GM18861 (cell line): ENCODE results near the gene ABLIM2.
"Not testable (repeated sequence)": the region's sequence is repeated elsewhere in the genome, so short reads cannot be mapped to it uniquely, and the experiment has no call there.

Experiments
- ATAC-seq: cut with Tn5 transposase; IDR thresholded peaks from one replicate; pipeline ENCODE4 v1.9.1; 2021; ENCODE audit not compliant: unreplicated experiment

Gene ABLIM2

GRCh38 chr4:7945709-7946380 lies 212.8 kb downstream of the ABLIM2 start:
- ATAC-seq = no peak

DNA sequence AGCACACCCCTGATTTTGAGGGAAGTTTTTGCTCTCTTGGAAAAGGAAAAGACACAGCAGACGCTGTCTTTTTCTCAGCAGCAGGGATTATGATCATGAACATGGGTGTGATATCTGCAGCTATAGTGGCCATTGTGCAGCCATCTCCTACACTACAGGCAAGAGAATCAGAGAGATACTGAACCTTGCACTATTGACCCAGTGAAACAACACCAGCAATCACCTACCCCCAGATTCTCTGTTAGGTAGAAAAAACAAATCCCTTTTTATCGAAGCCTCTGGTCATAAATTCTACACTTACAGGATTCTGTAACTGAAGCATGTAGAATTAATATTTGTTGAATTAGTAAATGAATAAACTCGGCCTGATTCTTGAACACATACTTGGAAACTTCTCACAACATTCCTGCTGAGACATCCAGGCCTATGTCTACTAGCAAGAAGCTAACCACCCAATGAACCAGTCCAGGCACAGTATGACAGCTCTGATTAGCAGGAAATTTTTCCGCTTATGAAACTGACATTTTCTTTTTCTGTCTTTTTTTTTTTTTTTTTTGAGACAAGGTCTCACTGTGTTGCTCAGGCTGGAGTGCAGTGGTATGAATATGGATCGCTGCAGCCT lies 213.9 kb downstream of the ABLIM2 start:
- no peak for ATAC-seq

GRCh38 chr4:7943688-7944087 lies 214.9 kb downstream of the ABLIM2 start:
- ATAC-seq = not testable (repeated sequence)

DNA sequence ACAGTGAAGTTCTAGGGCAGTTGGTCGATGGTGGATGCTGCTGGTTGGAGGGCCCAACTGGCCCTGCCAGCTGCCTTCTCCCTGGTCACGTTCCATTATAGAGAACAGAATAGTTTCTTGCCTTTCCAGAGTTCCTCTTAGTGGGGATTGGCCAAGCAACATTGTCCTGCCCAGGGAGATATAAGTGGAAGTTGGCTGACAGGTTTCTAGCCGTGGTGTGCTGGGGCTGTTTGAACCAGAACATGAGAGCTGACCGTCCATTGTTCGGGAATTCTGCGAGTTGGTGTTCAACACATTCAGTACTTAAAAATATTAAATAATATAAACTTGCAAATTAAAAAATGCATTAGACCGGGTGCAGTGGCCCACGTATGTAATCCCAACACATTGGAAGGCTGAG lies 215.4 kb downstream of the ABLIM2 start:
- no peak for ATAC-seq

DNA sequence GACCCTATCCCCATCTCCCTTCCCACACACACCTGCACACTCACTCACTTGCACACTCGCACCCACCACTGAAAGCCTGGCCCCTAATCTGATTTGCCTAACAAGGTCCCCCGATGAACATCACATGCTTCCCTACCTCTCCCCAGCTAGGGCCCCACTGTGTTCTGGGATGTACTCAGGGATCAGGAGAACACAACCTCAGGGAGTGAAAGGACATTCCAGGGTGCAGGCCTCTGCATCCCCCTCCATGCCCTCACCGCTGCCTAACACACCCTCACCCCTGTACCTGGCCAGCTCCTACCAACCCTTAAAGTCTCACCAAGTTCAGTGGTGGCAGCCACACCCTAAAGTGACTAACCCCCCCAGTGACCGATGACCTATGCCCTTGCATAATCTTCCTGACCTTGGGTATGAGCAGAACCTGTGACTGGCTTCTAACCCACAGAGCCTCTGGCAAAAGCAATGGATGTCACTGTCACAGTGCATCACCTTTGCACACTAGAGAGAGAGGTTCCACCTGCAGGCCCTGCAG lies 216.6 kb downstream of the ABLIM2 start:
- ATAC-seq = no peak

- ATAC-seq = no peak
These were observed 217.3 kb downstream of the ABLIM2 start for GRCh38 chr4:7941111-7941964.

- ATAC-seq = no peak
These were observed 219.1 kb downstream of the ABLIM2 start, which contains the start of gene AFAP1 for GRCh38 chr4:7939377-7940108. Gene AFAP1 (minus strand): TSS chr4:7939861. CDS start chr4:7872078, 67,783 bp downstream.

GRCh38 chr4:7938609-7939376 lies 219.8 kb downstream of the ABLIM2 start:
- no peak for ATAC-seq

- no peak for ATAC-seq
These were observed 220.4 kb downstream of the ABLIM2 start for GRCh38 chr4:7938266-7938608.

DNA sequence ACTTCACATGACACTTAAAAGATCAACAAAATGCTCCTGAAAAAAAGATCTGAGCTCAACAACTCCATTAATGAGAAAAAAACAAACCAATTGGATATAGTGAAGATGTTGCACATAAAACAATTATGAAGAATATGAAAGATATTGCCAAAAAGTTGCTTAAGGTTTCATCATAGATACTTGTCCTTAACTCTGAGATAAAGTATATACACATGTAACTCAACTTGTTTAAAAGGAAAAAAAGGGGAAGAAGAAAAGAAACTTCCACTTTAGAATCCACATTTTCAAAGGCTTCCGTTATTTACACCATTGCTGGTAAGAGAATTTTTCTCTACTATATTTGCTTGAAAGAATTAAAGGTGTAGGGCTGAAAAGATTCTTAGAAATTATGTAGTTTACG lies 221.6 kb downstream of the ABLIM2 start:
- ATAC-seq = no peak

DNA sequence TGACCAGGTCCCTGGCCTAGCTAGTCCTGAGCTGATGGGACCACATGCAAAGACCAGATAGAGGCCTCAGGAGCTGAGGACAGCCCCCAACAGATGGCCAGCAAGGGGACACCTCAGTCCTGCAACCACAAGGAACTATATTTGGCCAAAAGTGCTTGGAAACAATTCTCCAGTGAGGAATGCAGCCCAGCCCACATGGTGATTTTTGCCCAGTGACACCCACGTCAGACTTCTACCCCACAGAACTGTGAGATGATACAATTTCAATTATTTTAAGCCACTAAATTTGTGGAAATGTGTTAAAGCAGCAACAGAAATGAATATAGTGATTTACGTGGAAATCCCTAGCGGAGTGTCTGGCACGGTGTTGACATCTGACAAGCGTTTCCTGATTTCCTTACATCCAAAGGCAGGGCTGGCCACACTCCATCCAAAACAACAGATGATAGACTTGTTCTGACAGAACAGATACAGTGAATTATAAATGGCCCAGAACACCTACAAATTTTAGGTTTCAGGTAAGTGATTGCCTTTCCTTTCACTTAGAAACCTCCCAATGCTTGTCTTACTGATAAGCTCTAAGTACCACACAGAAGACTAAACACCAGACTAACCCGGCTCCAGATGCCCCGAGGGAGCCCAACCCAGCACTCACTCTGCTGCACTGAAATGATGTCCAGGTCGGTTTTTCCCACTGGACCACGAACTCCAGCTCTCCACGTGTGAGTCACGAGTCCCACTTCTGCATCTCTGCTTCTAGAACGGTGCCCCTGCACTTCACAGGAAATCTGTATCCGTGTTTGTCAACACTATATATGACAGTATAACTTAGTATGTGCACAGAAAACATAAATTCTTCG lies 224.7 kb downstream of the ABLIM2 start:
- ATAC-seq = no peak

- ATAC-seq = no peak
These were observed 226.3 kb downstream of the ABLIM2 start for GRCh38 chr4:7932287-7932686.

DNA sequence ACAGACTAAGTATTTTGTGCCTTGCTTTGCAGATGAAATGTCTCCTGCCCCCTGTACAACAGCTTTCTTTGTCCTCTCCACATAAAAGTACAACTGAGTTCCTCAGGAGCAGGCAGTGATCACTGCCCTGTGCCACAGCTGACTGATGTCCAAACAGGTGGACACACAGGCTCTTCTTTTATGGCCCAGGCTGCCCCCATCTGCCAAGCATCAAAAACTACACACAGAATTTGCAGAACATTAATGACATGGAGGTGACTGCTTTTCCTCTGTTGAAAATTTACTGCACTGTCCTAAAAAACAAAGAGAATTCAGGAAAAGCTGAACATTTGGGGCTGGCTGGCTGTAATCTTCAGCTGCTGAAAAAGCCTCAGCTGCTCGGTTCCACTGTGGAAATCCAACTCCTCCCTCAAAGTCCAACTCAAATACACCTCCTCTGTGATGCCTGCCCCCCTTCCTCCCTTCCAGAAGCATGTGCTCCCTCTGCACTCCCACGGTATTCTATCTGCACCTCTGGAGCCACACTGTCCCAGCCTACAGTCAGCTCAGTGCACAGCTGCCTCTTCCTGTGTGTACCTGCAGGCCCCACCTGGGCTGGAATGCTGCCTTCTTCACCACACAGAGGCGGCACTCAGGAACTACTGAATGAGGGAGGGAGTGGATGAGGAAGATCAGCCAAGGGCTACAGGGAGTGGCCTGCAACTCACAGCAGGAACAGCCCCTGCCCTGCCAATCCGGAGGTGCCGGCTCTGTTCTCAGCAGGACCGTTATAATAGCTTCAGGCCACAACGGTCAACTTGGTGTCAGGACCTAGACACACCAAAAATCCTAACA lies 229.3 kb downstream of the ABLIM2 start:
- ATAC-seq = no peak

- no peak for ATAC-seq
These were observed 229.9 kb downstream of the ABLIM2 start for GRCh38 chr4:7928711-7929110.

DNA sequence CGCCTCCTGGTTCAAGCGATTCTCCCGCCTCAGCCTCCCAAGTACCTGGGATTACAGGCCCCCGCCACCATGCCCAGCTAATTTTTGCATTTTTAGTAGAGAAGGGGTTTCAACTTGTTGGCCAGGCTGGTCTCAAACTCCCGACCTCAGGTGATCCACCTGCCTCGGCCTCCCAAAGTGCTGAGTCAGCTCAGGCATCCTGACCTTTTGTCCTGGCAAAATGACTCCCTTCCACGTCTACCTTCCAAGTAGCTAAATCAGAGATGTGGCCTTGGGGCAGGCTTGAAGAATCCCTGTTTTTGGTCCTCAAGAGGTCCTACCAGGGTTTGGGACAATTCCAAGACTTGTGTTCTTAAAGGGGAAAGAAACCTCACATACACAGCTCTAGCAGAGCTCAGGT lies 231.8 kb downstream of the ABLIM2 start:
- ATAC-seq = no peak

DNA sequence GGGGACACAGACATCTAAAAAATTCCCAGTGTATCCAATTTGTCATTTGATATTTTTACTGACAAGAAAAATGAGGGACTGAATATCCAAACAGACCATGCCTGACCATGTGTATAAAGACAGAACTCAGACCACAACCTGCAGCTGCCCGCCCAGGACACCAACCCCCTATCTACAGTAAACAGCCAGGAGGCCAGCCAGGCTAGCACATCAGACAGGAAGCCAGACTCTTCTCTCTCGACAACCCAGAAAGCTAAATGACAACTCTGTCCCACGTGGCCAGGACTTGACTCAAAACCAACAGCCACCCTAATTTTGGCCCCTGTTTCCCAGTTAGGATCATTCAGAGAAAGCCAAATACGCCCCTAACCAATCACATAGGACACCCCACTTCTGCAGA lies 234.0 kb downstream of the ABLIM2 start:
- no peak for ATAC-seq

DNA sequence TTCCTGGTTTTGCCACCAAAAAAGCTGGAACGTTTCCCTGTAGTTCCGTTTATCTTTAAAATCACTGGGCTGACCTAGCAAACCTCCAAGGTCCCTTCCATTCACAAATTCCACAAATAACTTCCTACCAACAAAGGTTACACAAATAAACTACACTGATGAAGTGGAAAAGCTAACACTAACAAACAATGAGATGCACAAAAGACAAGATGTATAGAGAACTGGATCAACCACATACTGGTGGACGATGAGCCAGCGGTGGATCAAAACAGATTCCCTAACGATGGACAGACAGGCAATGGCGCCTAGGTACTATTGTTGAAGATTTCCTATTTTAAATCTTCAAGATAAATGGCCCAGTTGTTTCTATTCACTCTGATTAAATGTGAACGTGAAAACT lies 234.4 kb downstream of the ABLIM2 start:
- ATAC-seq = no peak

- no peak for ATAC-seq
These were observed 236.1 kb downstream of the ABLIM2 start for GRCh38 chr4:7922466-7922865.

DNA sequence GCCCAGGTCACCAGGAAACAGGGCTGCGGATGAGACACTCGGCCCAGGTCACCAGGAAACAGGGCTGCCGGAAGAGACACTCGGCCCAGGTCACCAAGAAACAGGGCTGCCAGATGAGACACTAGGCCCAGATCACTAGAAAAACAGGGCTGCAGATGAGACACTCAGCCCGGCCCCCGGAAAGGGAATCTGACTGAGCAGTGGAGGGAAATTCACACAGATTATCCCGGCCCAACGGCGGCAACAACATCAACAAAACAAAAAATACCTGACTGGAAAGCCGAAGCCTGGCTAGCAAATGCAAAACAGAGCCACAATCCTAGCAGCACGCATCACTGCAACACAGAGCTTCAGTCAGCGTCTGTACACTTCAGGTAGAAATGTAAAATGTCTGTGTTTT lies 239.6 kb downstream of the ABLIM2 start:
- ATAC-seq = no peak
